Bronchial epithelial cell (primary cell): ENCODE measurements around the gene ZCCHC8. TPM values are rescaled to one million over a fixed set of nuclear protein-coding genes. Genes with fewer than 3 reads are reported as not detected.

ENCODE experiments used
- DNase-seq: peaks from one replicate; pipeline ENCODE4 v3.0.0-alpha.2; 2010; ENCODE audit warnings: low read depth
- FAIRE-seq: peaks from 2 replicates; lab custom pipeline; 2011; peaks lifted over from hg19 to GRCh38; lab: Jason Lieb, UNC
- H3K27me3 ChIP-seq: 2 replicates; pipeline ENCODE4 v1.5.1; 2011; ENCODE audit warnings: low read length; ENCODE audit not compliant: control insufficient read depth, insufficient read depth
- H3K36me3 ChIP-seq: 2 replicates; pipeline ENCODE4 v1.5.1; 2011; ENCODE audit warnings: low read length; ENCODE audit not compliant: control insufficient read depth, insufficient read depth
- H3K4me3 ChIP-seq: 2 replicates; pipeline ENCODE4 v1.5.1; 2011; ENCODE audit warnings: mild to moderate bottlenecking, low read depth, low read length, control low read depth
- total RNA-seq: library from RNA; depleted of rRNA; stranded (reverse); fragments of >200 nt; gene quantifications from 2 replicates; pipeline ENCODE4 v1.2.1, GENCODE V29; 2014
- TF ChIP-seq, protein P1 (sequence below): IDR thresholded peaks from 2 replicates; pipeline ENCODE4 v1.5.1; 2011; ENCODE audit warnings: mild to moderate bottlenecking, moderate library complexity, low read length, control low read depth, inconsistent platforms; ENCODE audit not compliant: insufficient read depth, severe bottlenecking

Gene ZCCHC8
- total RNA-seq, 1 donor from 2014 or later, result 12.9 TPM

DNA sequence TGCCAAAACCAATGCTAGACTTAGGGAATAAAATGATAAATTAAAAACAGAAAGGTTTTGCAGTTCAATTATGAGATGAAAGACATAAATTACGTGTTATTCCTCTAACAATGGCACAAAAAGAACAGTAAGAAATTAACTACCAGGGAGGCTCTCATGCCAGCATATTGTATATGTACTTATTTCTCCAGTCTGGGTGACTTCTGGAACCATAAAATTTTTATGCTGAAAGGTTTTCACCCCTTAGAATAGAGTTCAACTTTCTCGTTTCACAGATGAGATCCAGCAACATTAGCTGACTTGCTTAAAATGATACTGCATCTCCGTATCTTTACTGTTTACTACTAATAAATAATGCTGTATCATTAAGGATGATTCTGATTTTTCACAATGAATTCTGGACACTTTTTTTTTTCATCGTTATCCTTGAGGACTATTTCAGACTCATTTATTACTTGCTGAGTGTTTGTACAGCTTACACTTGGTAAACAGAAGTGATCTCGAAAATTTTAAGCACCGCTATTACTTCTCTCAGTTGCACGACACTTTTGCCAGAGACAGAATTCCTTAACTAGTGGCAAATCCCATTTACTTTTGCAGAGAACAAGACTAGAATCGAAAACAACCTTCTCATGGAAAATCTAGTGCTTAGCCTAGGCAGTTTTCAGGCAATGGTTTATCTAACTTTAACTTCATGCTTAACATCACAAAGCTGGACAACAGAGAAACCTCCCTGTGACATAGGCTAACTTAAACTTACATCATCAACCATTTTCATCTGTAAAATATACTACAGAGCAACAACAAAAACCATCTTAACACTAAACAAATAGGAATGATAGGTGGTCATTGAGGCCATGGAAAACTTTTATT lies 23.4 kb upstream of the ZCCHC8 start:
- DNase-seq, result no peak
- TF ChIP-seq, protein P1, sequence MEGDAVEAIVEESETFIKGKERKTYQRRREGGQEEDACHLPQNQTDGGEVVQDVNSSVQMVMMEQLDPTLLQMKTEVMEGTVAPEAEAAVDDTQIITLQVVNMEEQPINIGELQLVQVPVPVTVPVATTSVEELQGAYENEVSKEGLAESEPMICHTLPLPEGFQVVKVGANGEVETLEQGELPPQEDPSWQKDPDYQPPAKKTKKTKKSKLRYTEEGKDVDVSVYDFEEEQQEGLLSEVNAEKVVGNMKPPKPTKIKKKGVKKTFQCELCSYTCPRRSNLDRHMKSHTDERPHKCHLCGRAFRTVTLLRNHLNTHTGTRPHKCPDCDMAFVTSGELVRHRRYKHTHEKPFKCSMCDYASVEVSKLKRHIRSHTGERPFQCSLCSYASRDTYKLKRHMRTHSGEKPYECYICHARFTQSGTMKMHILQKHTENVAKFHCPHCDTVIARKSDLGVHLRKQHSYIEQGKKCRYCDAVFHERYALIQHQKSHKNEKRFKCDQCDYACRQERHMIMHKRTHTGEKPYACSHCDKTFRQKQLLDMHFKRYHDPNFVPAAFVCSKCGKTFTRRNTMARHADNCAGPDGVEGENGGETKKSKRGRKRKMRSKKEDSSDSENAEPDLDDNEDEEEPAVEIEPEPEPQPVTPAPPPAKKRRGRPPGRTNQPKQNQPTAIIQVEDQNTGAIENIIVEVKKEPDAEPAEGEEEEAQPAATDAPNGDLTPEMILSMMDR, result no peak
- Histone ChIP-seq H3K36me3 (peaks cover 15% of the 10 kb centered on the region), H3K4me3 (peak overlapping the region; percentile 2), H3K27me3 (no peaks in the 10 kb centered on the region)
- FAIRE-seq, result no peak

DNA sequence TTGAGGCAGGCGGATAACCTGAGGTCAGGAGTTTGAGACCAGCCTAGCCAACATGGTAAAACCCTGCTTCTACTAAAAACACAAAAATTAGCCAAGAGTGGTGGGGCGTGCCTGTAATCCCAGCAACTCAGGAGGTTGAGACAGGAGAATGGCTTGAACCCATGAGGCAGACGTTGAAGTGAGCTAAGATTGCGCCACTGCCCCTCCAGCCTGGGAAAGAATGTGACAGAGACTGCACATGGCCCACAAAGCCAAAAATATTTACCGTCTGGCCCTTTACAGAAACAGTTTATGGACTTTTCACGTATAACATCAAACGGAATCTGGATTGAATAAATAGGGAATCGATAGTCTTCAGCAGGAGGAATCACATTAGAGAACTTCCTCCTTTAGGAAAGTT lies 22.5 kb upstream of the ZCCHC8 start:
- TF ChIP-seq, protein P1, result no peak
- H3K27me3 ChIP-seq, result no peaks in the 10 kb centered on the region
- DNase-seq, result no peak
- H3K36me3 ChIP-seq, result peaks cover 17% of the 10 kb centered on the region
- no peak for FAIRE-seq
- no peak overlapping the region for H3K4me3 ChIP-seq

DNA sequence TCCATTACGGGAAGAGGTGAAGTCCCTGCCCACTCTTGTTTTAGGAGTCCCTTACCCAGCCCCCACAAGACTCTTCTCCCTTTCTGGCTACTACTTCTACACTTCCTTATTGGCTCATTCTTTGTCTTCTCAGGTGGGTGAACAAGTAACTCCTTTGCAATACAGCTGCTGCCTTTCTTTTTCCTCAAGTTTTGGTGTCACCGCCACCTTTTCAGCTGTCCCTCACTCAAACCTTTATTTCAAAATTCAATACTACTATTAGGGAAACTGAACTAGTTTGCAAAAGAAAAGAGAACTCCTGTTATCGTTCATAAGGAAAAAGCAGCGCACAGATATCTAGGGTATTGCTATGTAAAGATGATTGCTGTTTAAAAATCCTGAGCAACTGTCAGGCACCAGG lies 19.9 kb upstream of the ZCCHC8 start:
- Histone ChIP-seq H3K36me3 (peaks cover 28% of the 10 kb centered on the region), H3K27me3 (no peaks in the 10 kb centered on the region), H3K4me3 (no peak overlapping the region)
- DNase-seq (no peak), FAIRE-seq (no peak)
- TF ChIP-seq, protein P1, result no peak

DNA sequence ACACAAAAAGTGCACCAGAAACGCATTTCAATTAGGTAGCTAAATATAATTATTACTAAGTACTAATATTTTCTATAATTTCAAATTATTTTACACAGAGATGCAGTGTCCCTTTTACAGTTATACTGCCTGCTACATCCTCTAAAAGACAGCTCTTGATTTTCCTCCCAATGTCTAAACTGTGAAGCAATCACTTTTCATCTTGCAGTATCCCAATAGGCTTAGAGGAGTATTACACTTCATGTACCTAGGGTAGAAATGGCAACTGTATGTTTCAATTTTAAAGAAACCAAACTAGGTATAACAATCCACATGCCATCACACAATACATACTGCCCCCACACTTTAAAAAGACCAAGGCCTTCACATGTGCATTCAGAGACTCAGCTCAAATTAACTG lies 18.7 kb upstream of the ZCCHC8 start:
- TF ChIP-seq, protein P1, result no peak
- no peaks in the 10 kb centered on the region for H3K27me3 ChIP-seq
- DNase-seq, result no peak
- FAIRE-seq, result no peak
- no peak overlapping the region for H3K4me3 ChIP-seq
- peaks cover 31% of the 10 kb centered on the region for H3K36me3 ChIP-seq

DNA sequence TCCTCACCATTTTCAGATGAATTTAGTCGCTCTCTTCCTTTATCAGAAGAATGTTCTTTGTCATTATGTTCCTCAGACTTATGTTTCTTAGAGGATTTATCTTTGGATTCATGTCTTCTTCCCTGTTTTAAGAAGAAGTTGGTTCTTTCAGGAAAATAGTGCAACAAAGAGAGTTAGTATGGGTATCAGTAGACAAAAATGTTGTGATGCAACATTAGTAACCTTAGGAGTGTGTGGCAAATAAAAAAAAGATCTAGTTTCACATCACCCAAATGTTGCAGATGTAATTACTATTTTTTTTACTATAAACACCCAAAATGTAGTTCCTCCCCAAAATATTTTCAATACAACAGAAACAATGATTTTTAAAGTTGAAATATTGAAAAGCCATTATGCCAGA lies 18.2 kb upstream of the ZCCHC8 start:
- H3K36me3 ChIP-seq, result peaks cover 31% of the 10 kb centered on the region

More for the DNA sequence above, 18.2 kb upstream of the ZCCHC8 start:
- H3K4me3 ChIP-seq, result no peak overlapping the region
- DNase-seq (no peak), FAIRE-seq (no peak)
- H3K27me3 ChIP-seq, result no peaks in the 10 kb centered on the region
- TF ChIP-seq, protein P1, result no peak
